Activated naive CD4-positive, alpha-beta T cell treated with Interleukin-2 at 50 U/mL for 16 hours (primary cell): ENCODE results near the gene GUCY2F.

Source experiments
- DNase-seq: peaks from one replicate; pipeline ENCODE4 v3.0.0-alpha.2; 2020

GUCY2F gene

GRCh38 chrX:109327251-109327650, 154.6 kb downstream of the GUCY2F start:
- no peak for DNase-seq
